H1 (cell line): ENCODE data around the gene ADGRV1. TPM values are rescaled to one million over a fixed set of nuclear protein-coding genes. Genes with fewer than 3 reads are reported as not detected.

ENCODE experiments used
- CTCF ChIA-PET: fragments of 300-600 bp; sonication (Branson Sonifier 250); formaldehyde crosslinking; loops from one replicate; lab custom pipeline; 2021; ENCODE audit not compliant: partially characterized antibody; lab: Charles Lee
- POLR2A ChIA-PET: fragments of 300-600 bp; sonication (Branson Sonifier 250); formaldehyde crosslinking; loops from one replicate; lab custom pipeline; 2021; ENCODE audit warnings: inconsistent platforms; ENCODE audit not compliant: partially characterized antibody; lab: Charles Lee
- DNase-seq, 2 experiments: peaks; one replicate each; pipeline versions ENCODE4 v3.0.0 to v3.0.0-alpha.2; 2010 to 2022; ENCODE audit warnings: low spot score in 2 of 2, low read depth in 1 of 2, mixed read lengths in 1 of 2
- FAIRE-seq: peaks from 2 replicates; lab custom pipeline; 2011; peaks lifted over from hg19 to GRCh38; lab: Jason Lieb, UNC
- H2AFZ ChIP-seq: 2 replicates; pipeline ENCODE4 v1.8.1; 2012; ENCODE audit warnings: low read length, inconsistent platforms
- H2AK5ac ChIP-seq: 2 replicates; pipeline ENCODE4 v1.6.1; 2013; ENCODE audit warnings: low read depth, low read length
- H2BK120ac ChIP-seq: replicated peaks from 2 replicates; pipeline ENCODE3; 2013; ENCODE audit warnings: low read depth, low read length, inconsistent platforms
- H2BK12ac ChIP-seq: 2 replicates; pipeline ENCODE4 v1.6.1; 2013; ENCODE audit warnings: low read depth, low read length
- H2BK15ac ChIP-seq: 2 replicates; pipeline ENCODE4 v1.6.1; 2013; ENCODE audit warnings: low read length
- H2BK20ac ChIP-seq: 2 replicates; pipeline ENCODE4 v1.6.1; 2013; ENCODE audit warnings: low read length
- H2BK5ac ChIP-seq: 2 replicates; pipeline ENCODE4 v1.6.1; 2013; ENCODE audit warnings: low read depth, low read length
- H3K14ac ChIP-seq: 2 replicates; pipeline ENCODE4 v1.6.1; 2013; ENCODE audit warnings: inconsistent platforms; ENCODE audit not compliant: insufficient read length
- H3K18ac ChIP-seq: 2 replicates; pipeline ENCODE4 v1.6.1; 2013; ENCODE audit warnings: low read length; ENCODE audit errors: extremely low read depth
- H3K23ac ChIP-seq: 2 replicates; pipeline ENCODE4 v1.6.1; 2013; ENCODE audit warnings: inconsistent platforms; ENCODE audit not compliant: insufficient read length
- H3K23me2 ChIP-seq: 2 replicates; pipeline ENCODE4 v1.6.1; 2013; ENCODE audit warnings: low read depth, low read length
- H3K27ac ChIP-seq: 2 replicates; pipeline ENCODE4 v1.6.1; 2011; ENCODE audit warnings: low read depth, low read length, inconsistent platforms
- H3K27me3 ChIP-seq, 4 experiments: replicated peaks in 1 of 4; 1 replicate in 1 of 4; 2 replicates in 3 of 4; pipeline versions ENCODE4 v1.6.1 to v1.8.1; 2011 to 2013; ENCODE audit warnings: low read length in 3 of 4, mild to moderate bottlenecking in 3 of 4, inconsistent platforms in 2 of 4, mixed read lengths in 2 of 4, moderate library complexity in 1 of 4; ENCODE audit not compliant: control insufficient read depth in 3 of 4, insufficient read depth in 3 of 4; ENCODE audit errors: extremely low read depth in 1 of 4
- H3K36me3 ChIP-seq, 4 experiments: 2 replicates each; pipeline versions ENCODE4 v1.6.1 to v1.8.1; 2011 to 2013; ENCODE audit warnings: mild to moderate bottlenecking in 4 of 4, low read length in 3 of 4, moderate library complexity in 2 of 4, control low read depth in 1 of 4, inconsistent platforms in 1 of 4; ENCODE audit not compliant: insufficient read depth in 4 of 4, control insufficient read depth in 2 of 4
- H3K4ac ChIP-seq: replicated peaks from 2 replicates; pipeline ENCODE3; 2013; ENCODE audit warnings: low read length, low read depth, mixed read lengths, inconsistent platforms; ENCODE audit not compliant: insufficient read length
- H3K4me1 ChIP-seq, 4 experiments: replicated peaks in 1 of 4; 1 replicate in 1 of 4; 2 replicates in 3 of 4; pipeline versions ENCODE4 v1.6.1 to v1.8.1; 2011 to 2013; ENCODE audit warnings: low read length in 3 of 4, inconsistent platforms in 2 of 4, mixed read lengths in 1 of 4; ENCODE audit not compliant: insufficient read depth in 4 of 4, control insufficient read depth in 3 of 4
- H3K4me2 ChIP-seq, 2 experiments: 2 replicates each; pipeline versions ENCODE4 v1.6.1 to v1.8.1; 2011 to 2013; ENCODE audit warnings: low read depth in 2 of 2, low read length in 2 of 2, control low read depth in 1 of 2, inconsistent platforms in 1 of 2, mild to moderate bottlenecking in 1 of 2; ENCODE audit not compliant: insufficient read depth in 1 of 2
- H3K4me3 ChIP-seq, 4 experiments: fragments of 200-600, 300-600 bp in 1 of 4; sonication (generic), shearing (Covaris generic), sonication (Bioruptor Twin) in 1 of 4; 2 replicates each; pipeline versions ENCODE4 v1.5.1 to v1.8.1; 2011 to 2016; ENCODE audit warnings: low read length in 4 of 4, low read depth in 3 of 4, control low read depth in 2 of 4, inconsistent platforms in 2 of 4, mild to moderate bottlenecking in 2 of 4, mixed read lengths in 1 of 4, moderate library complexity in 1 of 4; ENCODE audit not compliant: insufficient read depth in 2 of 4; ENCODE audit errors: extremely low read depth in 1 of 4
- H3K56ac ChIP-seq: replicated peaks from 2 replicates; pipeline ENCODE3; 2013; ENCODE audit warnings: low read depth, mild to moderate bottlenecking, mixed read lengths, low read length, inconsistent platforms; ENCODE audit not compliant: insufficient read length
- H3K79me1 ChIP-seq: 2 replicates; pipeline ENCODE4 v1.6.1; 2013; ENCODE audit warnings: low read depth, low read length, control low read depth
- H3K79me2 ChIP-seq, 2 experiments: 2 replicates each; pipeline versions ENCODE4 v1.6.1 to v1.8.1; 2012 to 2013; ENCODE audit warnings: low read length in 2 of 2, mild to moderate bottlenecking in 2 of 2, inconsistent platforms in 1 of 2; ENCODE audit not compliant: insufficient read depth in 2 of 2, control insufficient read depth in 1 of 2
- H3K9ac ChIP-seq, 4 experiments: replicated peaks in 1 of 4; 1 replicate in 1 of 4; 2 replicates in 3 of 4; pipeline versions ENCODE4 v1.6.1 to v1.8.1; 2011 to 2013; ENCODE audit warnings: low read depth in 3 of 4, low read length in 3 of 4, control low read depth in 2 of 4, mild to moderate bottlenecking in 2 of 4, moderate library complexity in 2 of 4, inconsistent platforms in 1 of 4; ENCODE audit errors: extremely low read depth in 1 of 4
- H3K9me3 ChIP-seq, 2 experiments: 2 replicates each; pipeline versions ENCODE4 v1.6.1 to v1.8.1; 2012 to 2013; ENCODE audit warnings: mild to moderate bottlenecking in 2 of 2, moderate library complexity in 2 of 2, control low read depth in 1 of 2, inconsistent platforms in 1 of 2, low read depth in 1 of 2, low read length in 1 of 2, mixed read lengths in 1 of 2; ENCODE audit not compliant: insufficient read depth in 2 of 2
- H4K20me1 ChIP-seq, 2 experiments: replicated peaks in 1 of 2; 2 replicates each; pipeline versions ENCODE3 to v1.8.1; 2011 to 2013; ENCODE audit warnings: inconsistent platforms in 2 of 2, low read length in 2 of 2, mild to moderate bottlenecking in 1 of 2; ENCODE audit not compliant: insufficient read depth in 2 of 2, control insufficient read depth in 1 of 2
- H4K5ac ChIP-seq: 2 replicates; pipeline ENCODE4 v1.6.1; 2013; ENCODE audit warnings: low read length, low read depth, mixed read lengths, inconsistent platforms; ENCODE audit not compliant: insufficient read length
- H4K8ac ChIP-seq: 2 replicates; pipeline ENCODE4 v1.8.0; 2013; ENCODE audit warnings: mild to moderate bottlenecking, moderate library complexity, low read length, inconsistent platforms; ENCODE audit not compliant: insufficient read depth; ENCODE audit errors: extremely low read depth
- H4K91ac ChIP-seq: replicated peaks from 2 replicates; pipeline ENCODE3; 2013; ENCODE audit warnings: low read length, mixed read lengths, inconsistent platforms; ENCODE audit not compliant: insufficient read length
- ASH2L ChIP-seq: fragments of 200-600, 300-600 bp; sonication (generic); IDR thresholded peaks from one replicate; pipeline ENCODE4 v1.7.1; 2017; ENCODE audit warnings: low read length
- NRF1 ChIP-seq: IDR thresholded peaks from 2 replicates; pipeline ENCODE4 v1.6.1; 2011; ENCODE audit warnings: mild to moderate bottlenecking, low read depth, low read length, improper control_type of control experiment
- TAF1 ChIP-seq: IDR thresholded peaks from 2 replicates; pipeline ENCODE4 v1.6.1; 2011; ENCODE audit warnings: mild to moderate bottlenecking, low read depth, low read length
- WGBS, 2 experiments: shearing (Covaris generic) in 1 of 2; methylation state at CpG; one replicate each; pipeline versions ENCODE4 v1.1.6 to v1.1.7; 2013 to 2015; ENCODE audit warnings: low lambda C conversion rate in 2 of 2, mixed read lengths in 2 of 2, inconsistent platforms in 1 of 2, low coverage in 1 of 2, missing lambda C conversion rate in 1 of 2; ENCODE audit not compliant: insufficient replicate concordance in 2 of 2, insufficient coverage in 1 of 2, insufficient read length in 1 of 2; ENCODE audit errors: extremely low coverage in 1 of 2, missing lambda C conversion rate in 1 of 2; 5-methylcytosine and 5-hydroxymethylcytosine counted together
- polyA plus RNA-seq, 7 experiments: library from polyadenylated mRNA; depleted of rRNA in 3 of 7; stranded (reverse) in 5 of 7; unstranded in 2 of 7; fragments of >200 nt in 5 of 7; fragments of 200-250 nt in 2 of 7; gene quantifications; 1 replicate in 5 of 7; 2 replicates in 1 of 7; 4 replicates in 1 of 7; pipeline versions ENCODE4 v1.2.1 to v1.2.3, GENCODE V29; 2011 to 2013; ENCODE audit warnings: missing spikeins in 2 of 7, mixed read lengths in 2 of 7
- total RNA-seq: library from RNA; stranded (reverse); fragmentation: NEBNext Ultra II Directional; extraction: Animal tissue kit (Norgen Biotek cat#: 25700); gene quantifications from 2 replicates; pipeline ENCODE4 v1.2.1, GENCODE V29; 2021

ADGRV1 gene
- total and polyA plus RNA-seq, 2 of the 8 experiments (the other 6 are each of a cell fraction or from before 2014, with no cell fraction given): 53.1 to 62.2 TPM

- Histone ChIP-seq H3K36me3 (peaks cover 0 to 19% (median 2%) of the 10 kb centered on the region in 4 experiments; a peak in 3 of 8 replicates), H3K23me2 (no peaks in the 10 kb centered on the region; the same call in 1 of the 2 replicates), H4K5ac (no peak overlapping the region), H4K8ac (no peak overlapping the region), H3K9ac (no peak overlapping the region), H2BK5ac (no peak overlapping the region), H4K20me1 (no peaks in the 10 kb centered on the region), H2BK20ac (no peak overlapping the region), H3K79me1 (no peaks in the 10 kb centered on the region), H2BK120ac (no peak overlapping the region), H3K23ac (no peak overlapping the region), H3K14ac (no peak overlapping the region), H3K27ac (no peak overlapping the region), H3K4ac (no peak overlapping the region), H3K9me3 (no peaks in the 10 kb centered on the region), H3K4me3 (no peak overlapping the region), H2AFZ (no peak overlapping the region), H2AK5ac (no peak overlapping the region), H3K56ac (no peak overlapping the region), H2BK12ac (no peak overlapping the region), H3K18ac (no peak overlapping the region), H3K4me1 (no peaks in the 10 kb centered on the region), H3K4me2 (no peak overlapping the region), H3K27me3 (no peaks in the 10 kb centered on the region), H2BK15ac (no peak overlapping the region), H3K79me2 (no peaks in the 10 kb centered on the region), H4K91ac (no peak overlapping the region)
- CTCF ChIA-PET: no interaction called here
- POLR2A ChIA-PET: interaction anchor here (1.0 kb wide), 1 partner anchor 29 kb away, joined by 3 read pairs; no protein-coding TSS in a partner anchor
- no peak for FAIRE-seq
- 93% methylated on average over 9 of the region's 9 CpGs; no CpG with 5 or more reads in 1 of the 2 experiments for WGBS, 2 experiments
- DNase-seq: no peak
- no peak for TF ChIP-seq TAF1
- TF ChIP-seq ASH2L: no peak
- TF ChIP-seq NRF1: no peak
These were observed 595.7 kb downstream of the ADGRV1 start for GRCh38 chr5:91154338-91154737.
